Measurements from ENCODE around the gene LITAF.
A peak's percentile ranks its signal among the peaks of the same experiment; 100 is the strongest.
"Not testable (repeated sequence)": the region's sequence is repeated elsewhere in the genome, so short reads cannot be mapped to it uniquely, and the experiment has no call there.

The LITAF gene

GRCh38 chr16:11597235-11598095 lies 10.7 kb upstream of the LITAF start:
- DNase-seq (ENCODE audit: low spot score), result no peak

- DNase-seq (ENCODE audit: low spot score), result no peak
Measured at GRCh38 chr16:11596572-11597226, 10.0 kb upstream of the LITAF start.

DNA sequence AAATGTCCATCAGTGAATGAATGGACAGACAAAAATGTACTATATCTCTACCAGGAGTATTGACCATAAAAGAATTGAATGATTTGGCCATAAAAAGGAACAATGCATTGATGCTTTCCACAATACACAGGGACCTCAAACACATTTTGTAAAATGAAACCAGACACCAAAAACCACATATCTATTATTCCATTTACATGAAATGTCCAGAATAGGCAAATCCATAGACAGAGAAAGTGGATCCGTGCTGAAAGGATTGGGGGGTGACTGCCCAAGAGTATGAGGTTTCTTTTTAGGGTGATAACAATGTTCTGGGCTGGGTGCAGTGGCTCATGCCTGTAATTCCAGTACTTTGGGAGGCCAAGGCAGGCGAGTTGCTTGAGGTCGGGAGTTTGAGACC lies 6.9 kb upstream of the LITAF start:
- no peak for DNase-seq (ENCODE audit: low spot score)

DNA sequence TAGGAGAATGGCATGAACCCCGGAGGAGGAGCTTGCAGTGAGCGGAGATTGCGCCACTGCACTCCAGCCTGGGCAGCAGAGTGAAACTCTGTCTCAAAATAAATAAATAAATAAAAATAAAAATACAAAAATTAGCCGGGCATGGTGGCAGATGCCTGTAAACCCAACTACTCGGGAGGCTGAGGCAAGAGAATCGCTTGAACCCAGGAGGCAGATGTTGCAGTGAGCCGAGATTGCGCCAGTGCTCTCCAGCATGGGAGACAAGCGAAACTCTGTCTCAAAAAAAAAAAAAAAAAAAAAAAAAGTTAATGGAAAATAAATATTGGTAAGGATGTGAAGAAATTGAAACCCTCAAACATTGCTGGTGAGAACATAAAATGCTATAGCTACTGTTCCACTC lies 6.4 kb upstream of the LITAF start:
- DNase-seq (ENCODE audit: low spot score), result not testable (repeated sequence)

DNA sequence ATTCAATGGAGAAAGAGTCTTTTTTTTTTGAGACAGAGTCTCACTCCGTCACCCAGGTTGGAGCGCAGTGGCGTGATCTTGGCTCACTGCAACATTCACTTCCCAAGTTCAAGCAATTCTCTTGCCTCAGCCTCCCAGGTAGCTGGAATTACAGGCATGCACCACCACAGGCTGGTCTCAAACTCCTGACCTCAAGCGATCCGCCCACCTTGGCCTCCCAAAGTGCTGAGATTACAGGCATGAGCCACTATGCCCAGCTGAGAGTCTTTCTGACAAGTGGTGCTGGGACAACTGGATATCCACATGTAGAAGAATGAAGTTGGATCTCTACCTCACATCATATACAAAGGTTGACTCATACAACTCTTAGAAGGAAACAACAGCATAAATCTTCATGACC lies 4.9 kb upstream of the LITAF start:
- not testable (repeated sequence) for DNase-seq (ENCODE audit: low spot score)

GRCh38 chr16:11589198-11589550 lies 2.5 kb upstream of the LITAF start:
- DNase-seq (ENCODE audit: low spot score), result no peak

- no peak for DNase-seq (ENCODE audit: low spot score)
Measured at GRCh38 chr16:11588321-11589197, 1.8 kb upstream of the LITAF start.

- no peak for DNase-seq (ENCODE audit: low spot score)
Measured at GRCh38 chr16:11587643-11588247, 1.0 kb upstream of the LITAF start.

DNA sequence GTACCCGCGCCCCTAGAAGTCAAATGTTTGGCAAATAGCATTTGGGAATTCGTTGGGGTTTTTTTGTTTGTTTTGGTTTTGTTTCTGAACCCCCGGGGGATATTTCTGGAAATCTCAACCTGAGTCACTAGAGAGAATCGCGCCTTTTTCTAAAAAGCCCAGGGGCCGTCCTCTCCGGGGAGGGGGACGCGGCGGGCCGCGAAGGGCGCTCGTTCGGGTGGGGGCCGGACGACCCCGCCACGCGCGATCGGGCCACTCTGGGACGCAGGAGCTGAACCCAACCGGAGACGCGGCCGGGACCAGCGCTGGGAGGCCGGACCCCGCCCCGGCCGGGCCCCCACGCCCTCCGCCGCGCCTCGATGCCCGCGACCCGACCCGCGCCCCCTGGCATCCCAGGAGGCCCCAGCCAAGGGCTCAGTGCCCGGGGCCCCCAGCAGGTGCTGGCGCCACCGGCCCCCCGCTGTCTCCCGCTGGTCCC lies 302 bp downstream of the LITAF start:
- DNase-seq (ENCODE audit: low spot score), result peak; percentile 26

DNA sequence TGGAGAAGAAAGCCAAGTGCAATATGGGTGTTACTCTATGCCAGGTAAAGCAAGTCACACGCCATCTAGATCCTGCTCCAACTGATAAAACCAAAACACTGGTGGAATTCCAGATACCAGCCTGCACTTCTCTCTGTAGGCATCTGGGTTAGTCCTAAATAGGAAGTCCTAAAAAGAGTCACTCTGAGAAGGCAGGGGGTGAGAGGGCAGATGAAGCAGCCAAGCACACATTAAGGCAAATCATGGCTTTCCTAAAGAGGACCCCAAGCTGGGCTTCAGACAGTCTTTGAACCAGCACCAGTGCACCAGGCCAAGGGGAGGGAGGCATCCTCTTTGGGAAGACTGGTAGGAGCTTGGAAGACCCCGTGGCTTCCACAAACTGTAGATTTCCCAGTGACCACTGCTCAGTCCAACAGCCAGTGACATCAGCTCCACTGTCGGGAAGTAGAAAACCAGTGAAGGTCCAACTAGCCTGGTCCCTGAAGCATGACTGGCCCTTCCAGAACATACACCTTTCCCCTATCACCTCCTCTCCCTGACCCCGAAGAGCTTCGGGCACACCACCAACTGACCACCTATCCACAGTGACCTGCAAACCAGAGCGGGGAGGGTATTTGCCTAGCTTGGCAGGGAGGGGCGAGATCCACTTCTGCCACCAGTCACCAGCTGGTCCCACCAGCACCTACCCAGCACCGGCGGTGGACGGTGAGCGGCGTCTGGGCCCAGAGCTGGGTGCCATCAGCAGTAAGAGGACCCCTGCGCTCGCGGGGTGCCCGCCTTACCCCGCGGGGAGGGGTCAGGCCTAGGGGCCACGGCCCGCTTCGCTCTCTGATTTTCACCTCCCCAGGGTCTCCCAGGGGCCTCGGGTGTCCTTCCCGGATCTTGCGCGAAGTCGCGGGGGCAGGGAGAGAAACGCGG lies 1.0 kb downstream of the LITAF start:
- DNase-seq (ENCODE audit: low spot score), result peak; percentile 37

DNA sequence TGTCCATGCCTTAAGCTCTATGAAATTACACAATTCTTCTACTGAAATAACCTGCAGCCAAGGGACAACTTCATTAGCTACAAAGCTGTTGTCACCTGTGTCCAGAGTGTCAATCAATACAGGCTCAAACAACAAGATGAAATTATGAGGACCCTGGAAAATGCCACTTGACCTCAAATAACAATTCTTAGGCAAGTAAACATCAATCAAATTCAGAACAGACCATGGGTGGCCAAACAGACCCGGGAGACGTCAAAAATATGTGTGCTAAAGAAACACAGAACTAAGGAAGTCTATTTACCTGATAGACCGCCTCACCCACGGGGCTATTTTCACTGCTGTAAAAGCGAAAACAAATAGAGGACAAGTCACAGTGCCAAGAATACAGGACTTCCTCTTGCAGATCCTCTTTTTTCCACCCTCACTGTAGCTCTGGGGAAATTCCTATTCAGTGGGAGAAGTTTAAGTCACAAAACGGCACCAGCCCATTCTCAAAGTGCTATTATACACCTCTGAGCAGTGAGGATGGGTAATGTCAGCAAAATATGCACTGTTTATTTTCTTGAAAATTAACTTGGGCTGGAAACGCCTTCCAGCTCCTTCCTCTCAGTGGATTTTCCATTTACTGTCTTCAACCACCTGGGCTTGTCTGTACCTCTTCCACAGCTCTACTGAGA lies 2.7 kb downstream of the LITAF start:
- peak; percentile 60 for DNase-seq (ENCODE audit: low spot score)

DNA sequence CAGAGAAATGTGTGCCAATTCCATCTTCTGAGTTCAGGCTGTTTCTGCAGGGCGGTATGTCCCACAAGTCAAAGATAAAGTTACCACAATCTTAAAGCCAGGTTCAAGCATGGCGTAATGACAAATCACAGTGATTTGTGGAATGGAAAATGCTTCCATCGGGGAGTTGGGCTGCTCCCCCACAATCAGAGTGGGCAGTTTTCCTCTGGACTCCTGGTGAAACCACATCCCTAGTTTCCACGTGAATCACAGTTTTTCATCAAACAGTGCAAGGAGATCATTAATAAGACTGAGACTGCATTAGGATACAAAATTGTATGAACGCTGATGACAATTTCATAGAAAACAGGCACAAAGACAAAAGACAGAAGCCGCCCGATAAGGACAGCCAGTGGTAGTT lies 3.6 kb downstream of the LITAF start:
- no peak for DNase-seq (ENCODE audit: low spot score)

DNA sequence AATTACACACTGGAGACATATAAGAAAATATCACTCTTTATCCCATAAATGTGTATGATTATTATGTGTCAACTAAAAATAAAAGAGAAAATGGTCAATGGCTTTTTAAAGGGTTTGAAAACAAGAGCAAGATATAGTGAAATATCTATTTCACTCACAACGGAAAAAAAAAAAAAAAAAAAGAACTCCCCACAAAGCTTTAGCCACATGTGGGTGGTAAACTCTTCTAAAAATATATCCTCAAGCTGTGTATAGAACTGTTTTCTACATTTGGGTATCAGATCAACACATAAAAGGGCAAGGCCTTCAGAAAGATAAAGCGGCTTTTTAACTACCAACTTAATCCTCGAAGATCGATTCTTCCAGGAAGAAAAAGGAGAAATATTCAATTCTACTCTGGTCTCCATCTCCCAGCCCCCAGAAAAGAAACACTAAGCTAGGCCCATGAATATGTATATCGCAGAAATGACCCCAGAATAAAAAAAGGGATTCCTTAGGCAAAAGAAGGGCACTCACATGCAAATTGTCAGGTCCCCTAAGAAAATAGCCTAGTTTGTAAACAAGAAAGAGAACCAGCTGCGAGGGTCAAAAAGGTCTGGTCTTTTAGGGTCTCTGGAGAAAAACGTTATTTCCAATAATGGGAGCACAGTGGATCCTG lies 4.4 kb downstream of the LITAF start:
- DNase-seq (ENCODE audit: low spot score), result no peak

GRCh38 chr16:11581678-11582077 lies 5.0 kb downstream of the LITAF start:
- DNase-seq (ENCODE audit: low spot score), result no peak

DNA sequence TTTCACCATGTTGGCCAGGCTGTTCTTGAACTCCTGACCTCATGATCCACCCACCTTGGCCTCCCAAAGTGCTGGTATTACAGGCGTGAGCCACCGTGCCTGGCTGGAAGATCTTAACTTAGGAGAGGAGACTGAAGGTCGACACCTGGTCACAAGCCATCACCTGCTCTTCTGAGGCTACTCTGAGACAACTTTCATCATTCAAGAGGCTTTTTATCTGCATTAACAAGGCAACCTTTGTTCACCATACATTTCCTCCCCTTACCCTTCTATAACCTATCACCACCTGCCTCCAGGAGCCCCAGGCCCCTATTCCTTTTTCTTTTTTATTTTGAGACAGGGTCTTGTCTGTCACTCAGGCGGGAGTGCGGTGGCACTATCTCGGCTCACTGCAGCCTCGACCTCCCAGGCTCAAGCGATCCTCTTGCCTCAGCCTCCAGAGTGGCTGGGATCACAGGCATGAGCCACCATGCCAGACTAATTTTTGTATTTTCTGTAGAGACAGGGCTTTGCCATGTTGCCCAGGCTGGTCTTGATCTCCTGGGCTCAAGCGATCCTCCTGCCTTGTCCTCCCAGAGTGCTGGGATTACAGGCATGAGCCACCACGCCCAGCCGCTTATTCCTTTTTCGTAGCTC lies 6.2 kb downstream of the LITAF start:
- no peak for DNase-seq (ENCODE audit: low spot score)

DNA sequence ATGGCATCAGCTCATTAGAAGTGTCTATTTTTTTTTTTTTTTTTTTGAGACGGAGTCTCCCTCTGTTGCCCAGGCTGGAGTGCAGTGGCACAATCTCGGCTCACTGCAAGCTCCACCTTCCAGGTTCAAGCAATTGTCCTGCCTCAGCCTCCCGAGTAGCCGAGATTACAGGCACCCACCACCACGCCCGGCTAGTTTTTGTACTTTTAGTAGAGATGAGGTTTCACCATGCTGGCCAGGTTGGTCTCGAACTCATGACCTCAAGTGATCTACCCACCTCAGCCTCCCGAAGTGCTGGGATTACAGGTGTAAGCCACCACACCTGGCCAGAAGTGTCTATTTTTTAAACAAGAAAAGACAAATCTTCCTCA lies 9.4 kb downstream of the LITAF start:
- DNase-seq (ENCODE audit: low spot score), result not testable (repeated sequence)

DNA sequence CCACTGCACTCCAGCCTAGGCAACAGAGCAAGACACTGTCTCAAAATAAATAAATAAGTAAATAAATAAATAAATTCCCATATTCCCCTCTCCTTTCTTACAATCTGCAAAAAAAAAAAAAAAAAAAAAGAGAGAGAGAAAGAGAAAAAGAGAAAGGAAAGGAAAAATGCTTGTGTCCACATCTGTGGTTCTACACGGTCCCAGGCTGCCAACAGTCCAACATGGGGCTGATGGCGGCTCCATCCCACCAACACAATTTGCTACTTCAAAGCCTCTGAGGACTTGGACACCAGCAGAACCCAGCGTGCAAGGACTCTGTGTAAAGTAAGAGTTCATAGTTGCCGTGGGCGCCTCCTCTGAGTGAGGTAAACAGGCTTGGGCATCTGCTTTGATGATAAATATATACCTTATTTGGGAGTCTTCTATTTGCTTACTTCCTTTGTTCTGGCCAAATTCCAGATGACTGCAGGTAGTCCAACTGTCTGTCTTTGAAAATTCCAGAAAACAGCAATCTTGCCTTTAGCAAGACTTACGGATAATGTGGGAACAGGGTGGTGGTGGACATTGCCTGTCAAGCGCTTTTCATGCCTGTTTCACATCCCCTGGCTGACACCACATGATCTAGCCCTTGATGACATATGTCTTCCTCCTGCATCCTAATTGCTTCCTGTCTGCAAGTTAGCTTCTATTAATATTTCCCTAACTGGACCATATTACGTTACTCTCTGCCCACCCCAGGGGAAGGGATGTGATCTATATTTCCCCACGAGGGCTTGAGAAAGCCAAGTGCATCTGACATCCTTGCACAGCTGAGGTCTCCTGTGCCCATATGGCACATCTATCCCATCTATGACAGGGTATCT lies 10.1 kb downstream of the LITAF start:
- peak; percentile 42 for DNase-seq (ENCODE audit: low spot score)

DNA sequence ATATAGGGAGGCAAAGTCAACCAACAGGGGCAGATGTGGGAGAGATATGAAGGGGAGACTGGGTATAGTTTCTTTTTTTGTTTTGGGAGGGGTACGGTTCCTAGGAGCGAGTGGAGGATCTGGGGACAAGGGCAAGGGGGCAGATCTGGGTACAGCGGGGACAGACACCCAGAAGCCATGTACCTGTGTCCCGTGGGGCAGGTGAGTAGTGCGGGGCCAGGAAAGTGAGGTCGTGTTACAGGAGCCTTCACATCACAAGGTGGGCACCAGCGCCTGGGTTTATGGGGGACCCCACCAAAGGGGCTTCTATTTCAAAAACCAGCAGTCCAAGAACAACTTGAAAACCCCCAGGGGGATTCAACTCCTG lies 11.5 kb downstream of the LITAF start:
- no peak for DNase-seq (ENCODE audit: low spot score)

Measured in germinal center (tissue), 1 donor.